ES-I3 (cell line): Measurements from ENCODE around the gene RESP18.
A peak's percentile ranks its signal among the peaks of the same experiment; 100 is the strongest.
"Not testable (repeated sequence)": the region's sequence is repeated elsewhere in the genome, so short reads cannot be mapped to it uniquely, and the experiment has no call there.

ENCODE experiments used
- H3K36me3 ChIP-seq: 2 replicates; pipeline ENCODE4 v1.6.1; 2013; ENCODE audit warnings: mild to moderate bottlenecking, low read length, control low read depth, moderate library complexity; ENCODE audit not compliant: insufficient read depth
- H3K4me1 ChIP-seq: 2 replicates; pipeline ENCODE4 v1.6.1; 2013; ENCODE audit warnings: mild to moderate bottlenecking, control low read depth, low read length; ENCODE audit not compliant: insufficient read depth
- H3K9ac ChIP-seq: 2 replicates; pipeline ENCODE4 v1.6.1; 2013; ENCODE audit warnings: low read depth, mild to moderate bottlenecking, low read length, moderate library complexity
- H3K9me3 ChIP-seq: 2 replicates; pipeline ENCODE4 v1.6.1; 2013; ENCODE audit warnings: mild to moderate bottlenecking, low read length, moderate library complexity; ENCODE audit not compliant: control insufficient read depth, insufficient read depth

Gene RESP18

DNA sequence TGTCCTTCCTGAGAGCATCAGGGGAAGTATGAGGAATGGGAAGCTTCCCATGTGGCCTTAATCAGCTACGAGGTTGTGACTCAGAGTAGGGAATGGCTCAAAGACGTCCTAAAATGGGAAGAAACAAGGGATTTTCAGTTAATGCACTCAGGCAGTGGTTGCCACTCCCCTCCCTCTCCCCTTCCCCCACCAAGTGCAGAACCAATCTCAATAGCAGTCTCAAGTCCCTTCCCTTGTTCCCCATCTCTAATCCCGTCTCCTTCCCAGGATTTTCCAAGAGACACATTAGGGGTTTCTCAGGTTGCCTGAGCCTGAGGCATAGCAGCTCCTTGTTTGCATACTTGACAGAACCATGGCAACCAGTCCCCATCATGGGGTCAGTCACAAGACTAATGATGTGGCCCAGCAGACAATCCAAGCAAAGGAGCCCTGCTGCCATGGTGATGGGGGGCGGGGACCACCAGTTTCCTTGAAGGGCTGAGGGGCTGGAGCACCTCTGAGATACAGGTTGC, 18.2 kb upstream of the RESP18 start:
- Histone ChIP-seq H3K9ac (no peak overlapping the region), H3K36me3 (no peaks in the 10 kb centered on the region), H3K9me3 (no peaks in the 10 kb centered on the region), H3K4me1 (peaks cover 9% of the 10 kb centered on the region; the same call in 1 of the 2 replicates)

DNA sequence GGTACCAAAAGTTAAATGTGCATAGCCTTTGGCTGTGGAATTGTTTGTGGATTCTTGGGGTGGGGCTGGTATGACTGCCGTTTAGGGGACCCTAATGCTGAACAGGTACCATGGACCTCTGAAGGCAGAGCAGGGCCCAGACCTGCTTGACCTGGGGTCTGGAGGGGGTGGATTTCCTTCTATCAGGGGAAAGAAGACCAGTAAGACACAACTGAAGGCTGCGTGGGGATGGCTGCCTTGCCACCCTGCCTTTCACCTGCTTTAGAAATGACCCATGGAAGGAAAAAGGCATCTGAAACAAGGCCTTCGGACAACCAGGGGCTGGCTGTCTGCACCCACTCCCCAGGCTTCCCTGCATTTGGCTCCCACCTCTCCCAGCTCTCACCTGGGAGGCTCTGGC, 17.7 kb upstream of the RESP18 start:
- peaks cover 9% of the 10 kb centered on the region; the same call in 1 of the 2 replicates for H3K4me1 ChIP-seq
- no peak overlapping the region for H3K9ac ChIP-seq
- no peaks in the 10 kb centered on the region for H3K36me3 ChIP-seq
- H3K9me3 ChIP-seq = no peaks in the 10 kb centered on the region

DNA sequence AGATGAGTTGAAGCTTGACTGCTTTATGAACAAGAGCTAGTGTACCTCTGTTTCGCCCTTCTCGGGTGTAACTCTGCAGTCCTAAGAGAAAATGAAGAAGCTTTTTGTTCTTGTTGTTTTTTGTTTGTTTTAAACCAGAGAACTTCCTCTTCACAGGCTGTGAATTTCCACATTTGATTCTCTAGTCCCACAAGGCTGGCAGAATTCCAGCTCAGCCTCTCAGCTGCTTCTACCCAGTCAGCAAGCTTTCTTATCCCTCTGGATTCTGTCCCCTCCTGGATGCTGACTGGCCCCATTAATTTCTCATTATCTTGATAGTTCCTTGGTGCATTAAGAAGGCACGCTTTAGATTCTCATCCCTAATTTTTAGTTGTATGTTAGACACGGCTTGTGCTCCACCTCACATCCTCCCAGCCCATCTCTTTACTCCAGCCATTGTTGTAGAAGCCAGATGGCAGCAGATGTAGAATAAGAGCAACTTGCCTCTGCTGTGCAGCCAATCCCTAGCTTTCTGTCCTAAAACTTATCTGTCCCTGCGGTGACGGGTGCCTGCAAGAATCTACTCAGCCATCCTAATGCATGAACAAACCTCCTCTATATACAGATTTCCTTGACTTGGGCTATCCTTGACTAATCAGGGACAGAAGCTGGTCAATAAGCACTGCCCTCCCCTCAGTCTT, 12.3 kb upstream of the RESP18 start:
- Histone ChIP-seq H3K9ac (no peak overlapping the region), H3K9me3 (no peaks in the 10 kb centered on the region), H3K4me1 (no peaks in the 10 kb centered on the region), H3K36me3 (no peaks in the 10 kb centered on the region)

DNA sequence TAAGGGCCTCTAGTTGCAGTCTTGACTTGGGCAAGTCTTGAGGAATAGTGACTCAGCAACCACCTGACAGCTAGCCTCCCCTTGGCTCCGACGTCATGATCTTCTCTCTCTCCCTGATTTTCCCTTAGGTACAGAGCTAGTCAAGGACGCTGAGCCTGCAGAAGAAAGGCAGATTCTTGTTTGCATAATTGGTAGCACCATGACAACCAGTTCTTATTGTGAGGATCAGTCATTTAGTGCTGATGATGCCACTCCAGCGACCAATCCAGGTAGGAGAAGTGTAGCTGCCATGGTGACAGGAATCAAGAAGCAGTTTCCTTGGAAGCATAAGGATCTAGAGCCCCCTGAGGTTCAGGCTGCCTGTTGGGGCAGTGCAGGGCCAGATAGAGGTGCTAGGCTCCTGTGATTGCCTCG, 2.8 kb upstream of the RESP18 start:
- Histone ChIP-seq H3K4me1 (no peaks in the 10 kb centered on the region; the same call in 1 of the 2 replicates), H3K9me3 (no peaks in the 10 kb centered on the region), H3K9ac (no peak overlapping the region), H3K36me3 (no peaks in the 10 kb centered on the region)

DNA sequence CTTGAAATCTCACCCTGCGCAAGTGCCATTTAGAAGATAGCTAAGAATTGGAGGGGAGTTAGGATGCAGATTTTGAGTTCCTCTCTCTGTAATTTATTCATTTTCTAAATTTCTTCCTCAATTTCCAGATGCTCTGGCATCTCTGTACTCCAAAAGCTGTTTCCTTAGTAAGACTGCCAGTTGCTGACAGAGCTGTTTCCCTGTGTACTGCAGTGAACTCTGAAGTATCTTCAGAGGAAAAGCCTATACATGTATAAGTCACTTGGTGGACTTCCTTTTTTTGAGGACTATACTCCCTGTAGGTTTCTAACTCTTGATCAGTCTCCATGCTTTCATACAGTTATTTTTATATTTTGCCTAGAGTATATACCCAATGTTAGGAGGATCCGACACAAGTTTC, 1.5 kb upstream of the RESP18 start:
- Histone ChIP-seq H3K4me1 (no peaks in the 10 kb centered on the region; the same call in 1 of the 2 replicates), H3K9me3 (no peaks in the 10 kb centered on the region), H3K9ac (no peak overlapping the region), H3K36me3 (no peaks in the 10 kb centered on the region)

DNA sequence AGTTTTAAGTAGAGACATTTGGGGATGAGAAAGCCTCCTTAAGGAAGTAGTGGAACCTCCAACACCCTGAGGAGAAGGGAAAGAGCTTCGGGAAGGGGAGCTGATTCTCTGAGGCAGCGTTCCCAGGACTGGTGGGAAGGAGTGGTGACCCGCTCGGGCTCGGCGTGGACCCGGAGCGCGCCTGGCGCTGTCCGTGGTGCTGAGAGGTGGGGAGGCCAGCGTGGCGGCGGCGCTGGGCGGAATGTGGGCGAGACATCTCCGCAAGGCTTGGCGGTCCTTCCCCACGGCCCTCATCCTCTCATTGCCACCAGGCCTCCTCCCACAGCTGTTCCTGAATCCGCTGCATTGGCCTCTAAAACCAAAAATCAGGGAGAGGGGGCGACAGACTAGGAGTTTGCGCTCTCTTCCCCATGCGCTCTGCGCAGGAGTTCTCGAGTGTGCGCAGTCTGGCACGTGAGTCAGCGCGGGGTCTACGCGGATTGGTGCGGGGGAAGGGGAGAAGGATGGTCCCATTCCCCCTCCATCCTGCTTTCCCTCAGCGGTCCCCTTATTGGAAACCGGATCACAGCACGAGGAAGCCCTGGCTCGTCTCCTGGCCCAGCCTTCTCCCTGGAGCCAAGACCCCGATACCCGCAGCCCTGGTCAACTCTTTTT, 857 bp downstream of the RESP18 start:
- no peaks in the 10 kb centered on the region; the same call in 1 of the 2 replicates for H3K4me1 ChIP-seq
- H3K36me3 ChIP-seq = no peaks in the 10 kb centered on the region
- peak overlapping the region; percentile 24; the same call in 1 of the 2 replicates for H3K9ac ChIP-seq
- H3K9me3 ChIP-seq = no peaks in the 10 kb centered on the region

DNA sequence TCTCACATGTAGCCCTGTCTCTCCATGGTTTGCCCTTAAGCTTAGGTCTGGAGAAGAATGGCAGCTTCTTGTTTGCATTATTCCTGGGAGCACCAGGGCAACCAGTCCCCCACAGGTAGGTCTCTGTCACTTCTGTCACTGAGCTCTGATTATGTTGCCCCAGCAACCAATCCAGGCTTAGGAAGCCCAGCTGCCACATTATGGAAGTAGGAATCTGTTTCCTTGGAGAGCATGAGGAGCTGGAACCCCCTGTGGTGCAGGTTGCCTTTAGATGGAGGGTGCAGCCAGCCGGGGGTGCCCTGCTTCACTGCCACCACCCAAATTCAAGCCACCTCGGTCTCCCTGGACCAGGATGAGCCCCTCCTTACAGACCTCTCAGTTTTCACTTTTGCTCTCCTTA, 4.8 kb downstream of the RESP18 start:
- Histone ChIP-seq H3K9ac (no peak overlapping the region), H3K9me3 (no peaks in the 10 kb centered on the region), H3K36me3 (no peaks in the 10 kb centered on the region), H3K4me1 (no peaks in the 10 kb centered on the region)

DNA sequence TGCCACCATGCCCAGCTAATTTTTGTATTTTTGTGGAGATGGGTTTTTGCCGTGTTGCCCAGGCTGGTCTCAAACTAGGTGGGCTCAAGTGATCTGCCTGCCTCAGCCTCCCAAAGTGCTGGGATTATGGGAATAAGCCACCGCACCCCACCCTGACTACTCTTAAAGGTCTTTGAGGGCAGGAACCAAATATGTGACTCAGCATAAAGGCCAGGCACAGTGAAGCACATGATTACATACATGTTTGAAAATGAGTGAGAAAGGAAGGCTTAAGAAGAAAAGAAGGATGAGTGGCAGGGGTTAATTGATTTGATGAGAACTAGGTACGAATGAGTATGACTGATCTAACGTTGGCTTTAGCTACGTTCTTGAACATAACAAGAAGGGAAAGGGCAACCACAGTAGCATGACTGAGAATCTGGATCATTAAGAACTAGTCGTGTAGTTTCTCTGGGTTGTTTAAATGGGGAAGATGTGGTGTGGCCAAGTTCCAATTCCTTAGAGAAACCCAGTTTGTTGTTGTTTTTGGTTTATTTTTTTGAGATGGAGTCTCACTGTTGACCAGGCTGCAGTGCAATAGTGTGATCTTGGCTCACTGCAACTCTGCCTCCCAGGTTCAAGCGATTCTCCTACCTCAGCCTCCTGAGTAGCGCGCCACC, 6.8 kb downstream of the RESP18 start:
- Histone ChIP-seq H3K9ac (no peak overlapping the region), H3K9me3 (no peaks in the 10 kb centered on the region), H3K4me1 (no peaks in the 10 kb centered on the region), H3K36me3 (no peaks in the 10 kb centered on the region)

DNA sequence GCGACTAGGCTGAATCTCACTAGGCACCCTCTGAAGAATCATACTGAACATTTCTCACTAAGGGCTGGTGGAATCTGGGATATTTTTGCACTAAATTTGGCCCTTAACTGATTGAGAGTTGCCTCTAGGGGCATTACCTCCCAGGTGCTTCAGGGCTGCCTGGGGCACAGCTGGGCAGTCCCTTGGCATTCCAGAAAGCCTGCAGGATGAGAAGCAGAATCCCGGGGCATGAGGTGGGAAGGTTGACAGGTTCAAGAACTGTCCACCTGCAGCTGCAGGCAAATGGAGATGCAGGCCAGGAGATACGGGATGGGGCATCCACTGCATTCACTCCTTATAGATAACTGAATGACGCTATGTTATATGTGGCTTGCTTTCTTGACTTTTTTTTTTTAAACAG, 7.4 kb downstream of the RESP18 start:
- Histone ChIP-seq H3K4me1 (no peaks in the 10 kb centered on the region), H3K9me3 (no peaks in the 10 kb centered on the region), H3K36me3 (no peaks in the 10 kb centered on the region), H3K9ac (no peak overlapping the region)

DNA sequence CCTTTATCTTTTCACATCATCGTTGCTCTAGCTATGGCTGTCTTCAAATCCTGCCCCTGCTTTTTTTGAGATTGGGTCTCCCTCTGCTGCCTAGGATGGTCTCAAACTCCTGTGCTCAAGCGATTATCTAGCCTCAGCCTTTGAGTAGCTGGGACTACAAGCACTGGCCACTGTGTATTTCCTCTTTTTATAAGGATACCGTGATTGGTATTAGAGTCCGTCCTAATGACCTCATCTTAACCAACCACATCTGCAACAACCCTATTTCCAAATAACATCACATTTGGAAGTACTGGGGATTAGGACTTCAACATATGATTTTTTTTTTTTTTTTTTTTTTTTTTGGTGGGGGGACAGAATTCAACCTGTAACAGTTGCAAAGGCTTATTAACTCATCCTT, 9.1 kb downstream of the RESP18 start:
- Histone ChIP-seq H3K4me1 (no peaks in the 10 kb centered on the region), H3K9me3 (no peaks in the 10 kb centered on the region), H3K9ac (no peak overlapping the region), H3K36me3 (no peaks in the 10 kb centered on the region)

DNA sequence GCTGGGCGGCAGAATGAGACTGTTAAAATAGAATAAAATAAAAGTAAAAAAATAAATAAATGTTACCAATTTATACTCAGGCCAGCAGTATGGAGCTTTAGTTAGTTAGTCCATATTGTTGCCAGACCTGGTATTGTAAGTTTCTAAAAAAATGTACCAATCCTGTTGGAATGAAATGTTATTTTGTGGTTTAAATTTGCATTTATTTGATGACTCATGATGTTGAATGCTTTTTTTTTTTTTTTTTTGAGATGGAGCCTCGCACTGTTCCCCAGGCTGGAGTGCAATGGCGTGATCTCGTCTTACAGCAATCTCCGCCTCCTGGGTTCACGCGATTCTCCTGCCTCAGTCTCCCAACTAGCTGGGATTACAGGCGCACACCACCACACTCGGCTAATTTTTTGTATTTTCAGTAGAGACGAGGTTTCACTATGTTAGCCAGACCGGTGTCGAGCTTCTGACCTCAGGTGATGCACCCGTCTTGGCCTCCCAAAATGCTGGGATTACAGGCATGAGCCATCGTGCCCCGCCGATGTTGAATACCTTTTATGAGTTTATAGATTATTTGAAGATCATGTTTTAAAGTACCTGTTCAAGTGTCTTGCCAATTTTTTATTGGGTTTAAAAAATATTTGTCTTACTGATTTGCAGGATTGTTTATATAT, 17.6 kb downstream of the RESP18 start:
- H3K36me3 ChIP-seq = no peaks in the 10 kb centered on the region
- no peaks in the 10 kb centered on the region for H3K9me3 ChIP-seq
- H3K4me1 ChIP-seq = peaks cover 10% of the 10 kb centered on the region
- no peak overlapping the region for H3K9ac ChIP-seq

DNA sequence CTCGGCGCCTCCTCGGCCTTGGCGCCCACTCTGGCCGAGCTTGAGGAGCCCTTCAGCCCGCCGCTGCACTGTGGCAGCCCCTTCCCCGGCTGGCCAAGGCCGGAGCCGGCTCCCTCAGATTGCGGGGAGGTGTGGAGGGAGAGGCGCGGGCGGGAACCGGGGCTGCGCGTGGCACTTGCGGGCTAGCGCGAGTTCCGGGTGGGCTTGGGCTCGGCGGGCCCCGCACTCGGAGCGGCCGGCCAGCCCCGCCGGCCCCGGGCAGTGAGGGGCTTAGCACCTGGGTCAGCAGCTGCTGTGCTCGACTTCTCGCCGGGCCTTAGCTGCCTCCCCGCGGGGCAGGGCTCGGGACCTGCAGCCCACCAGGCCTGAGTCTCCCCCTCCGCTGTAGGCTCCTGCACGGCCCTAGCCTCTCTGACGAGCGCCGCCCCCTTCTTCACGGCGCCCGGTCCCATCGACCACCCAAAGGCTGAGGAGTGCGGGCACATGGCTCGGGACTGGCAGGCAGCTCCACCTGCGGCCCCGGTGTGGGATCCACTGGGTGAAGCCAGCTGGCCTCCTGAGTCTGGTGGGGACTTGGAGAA, 19.8 kb downstream of the RESP18 start:
- H3K36me3 ChIP-seq, H3K4me1 ChIP-seq, H3K9me3 ChIP-seq, H3K9ac ChIP-seq: not testable (repeated sequence)

DNA sequence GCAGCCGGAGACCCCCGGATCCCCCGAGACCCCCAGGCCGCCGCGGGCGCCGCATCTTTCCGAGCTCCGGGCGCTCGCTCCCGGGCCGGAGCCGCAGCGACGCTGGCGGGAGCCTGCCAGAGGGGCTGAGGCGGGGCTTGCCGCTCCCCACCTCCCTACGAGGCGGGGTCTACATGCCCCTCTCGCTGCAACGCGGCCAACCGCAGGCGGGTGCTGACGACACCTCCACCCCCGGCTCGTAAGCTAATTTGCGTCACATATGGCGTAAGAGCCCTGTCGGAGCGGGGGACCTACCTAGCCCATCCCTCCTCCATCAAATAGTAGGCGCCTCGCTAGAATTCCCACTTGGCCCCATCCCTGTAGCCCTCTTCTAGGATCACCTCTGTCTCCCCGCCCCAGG, 23.3 kb downstream of the RESP18 start, which contains the start of gene PTPRN:
TSS of gene PTPRN (minus strand) at position 124 of the 400 bp plus-strand sequence. CDS start at position 55, 69 bp downstream.
- peak within 1 kb of the TSS; percentile 62; the same call in 1 of the 2 replicates for H3K9ac ChIP-seq
- H3K4me1 ChIP-seq = peaks cover 10% of the 10 kb centered on the region
- H3K9me3 ChIP-seq = no peaks in the 10 kb centered on the region
- H3K36me3 ChIP-seq = no peaks in the 10 kb centered on the region
